GM23248 (cell line): ENCODE measurements around the gene ZFPM1.

Experiments used
- EZH2 ChIP-seq: fragments of 200-600 bp; sonication (generic); IDR thresholded peaks from 2 replicates; pipeline ENCODE4 v1.6.1; 2018; ENCODE audit warnings: antibody characterized with exemption, mild to moderate bottlenecking; ENCODE audit not compliant: insufficient read depth, poor library complexity, severe bottlenecking
- EZH2phosphoT487 ChIP-seq: fragments of 200-600 bp; sonication (generic); IDR thresholded peaks from 2 replicates; pipeline ENCODE4 v1.6.1; 2018; ENCODE audit warnings: antibody characterized with exemption, moderate library complexity, mild to moderate bottlenecking, low read depth; ENCODE audit not compliant: insufficient read depth

DNA sequence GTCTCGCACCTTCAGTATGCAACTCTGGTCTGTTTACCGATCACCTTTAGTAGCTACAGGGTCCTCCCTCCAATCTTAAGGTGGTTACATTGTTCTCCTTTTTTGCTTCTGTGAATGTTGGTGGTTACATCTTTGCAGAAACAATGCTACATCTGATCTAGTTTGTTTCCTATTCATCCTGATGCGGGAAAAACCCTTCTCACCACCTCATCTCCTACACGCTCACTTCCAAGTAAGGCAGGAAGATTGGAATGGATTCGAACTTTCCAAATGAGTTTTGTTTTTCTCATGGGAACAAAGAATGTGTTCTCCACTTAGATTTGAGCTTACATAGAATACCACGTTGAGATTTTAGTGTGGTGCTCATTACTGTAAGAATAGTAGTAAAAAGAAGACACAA is 131.6 kb downstream of the ZFPM1 start:
- no peak for TF ChIP-seq EZH2phosphoT487
- no peak for TF ChIP-seq EZH2
